K562 (cell line): ENCODE results near the gene STAB2. TPM values are rescaled to one million over a fixed set of nuclear protein-coding genes. Genes with fewer than 3 reads are reported as not detected.
A peak's percentile ranks its signal among the peaks of the same experiment; 100 is the strongest.

Experiments used
- HDAC2 ChIP-seq: fragments of 450-650 bp; IDR thresholded peaks from 2 replicates; pipeline ENCODE4 v1.6.1; 2016; ENCODE audit warnings: mild to moderate bottlenecking
- KAT7 ChIP-seq: sonication (generic); formaldehyde crosslinking; IDR thresholded peaks from 2 replicates; pipeline ENCODE4 v1.8.0; 2022; ENCODE audit warnings: missing genetic modification reagents, mild to moderate bottlenecking, borderline replicate concordance
- NFIX ChIP-seq: fragments of 250-450 bp; sonication (Bioruptor Pico); IDR thresholded peaks from 2 replicates; pipeline ENCODE4 v1.4.0; 2020; ENCODE audit warnings: low read depth, mild to moderate bottlenecking, moderate library complexity
- NRF1 ChIP-seq, 2 experiments: fragments of 450-650 bp; IDR thresholded peaks in 1 of 2; conservative IDR thresholded peaks in 1 of 2; 2 replicates each; pipeline ENCODE4 v1.6.1; 2014; ENCODE audit warnings: mild to moderate bottlenecking in 2 of 2
- RCOR1 ChIP-seq, 2 experiments: IDR thresholded peaks; 2 replicates each; pipeline ENCODE4 v1.6.1; 2012; ENCODE audit warnings: low read depth in 2 of 2, low read length in 2 of 2, borderline replicate concordance in 1 of 2, improper control_type of control experiment in 1 of 2
- RHOXF2B ChIP-seq: fragments of 250-450 bp; sonication (Bioruptor Pico); conservative IDR thresholded peaks from 2 replicates; pipeline ENCODE4 v1.5.1; 2021
- ZNF140 ChIP-seq: fragments of 250-450 bp; sonication (Bioruptor Pico); IDR thresholded peaks from 2 replicates; pipeline ENCODE4 v1.8.0; 2021; ENCODE audit warnings: moderate library complexity, mild to moderate bottlenecking, inconsistent platforms
- ZNF280A ChIP-seq: fragments of 450-650 bp; IDR thresholded peaks from 2 replicates; pipeline ENCODE4 v1.6.1; 2018; ENCODE audit warnings: mild to moderate bottlenecking, low read depth; ENCODE audit not compliant: partially characterized antibody
- ZNF551 ChIP-seq: fragments of 250-450 bp; sonication (Bioruptor Pico); IDR thresholded peaks from 2 replicates; pipeline ENCODE4 v1.5.0; 2021; ENCODE audit warnings: mild to moderate bottlenecking, moderate library complexity
- polyA plus RNA-seq, 8 experiments: library from polyadenylated mRNA; depleted of rRNA in 4 of 8; stranded (reverse) in 5 of 8; unstranded in 3 of 8; fragments of >200 nt; fragmentation: Nextera tagmentation in 2 of 8; fragmentation: Illumina TruSeq in 1 of 8; extraction: Ambion mirVana in 2 of 8; extraction: Trizol in 1 of 8; gene quantifications; 2 replicates each; pipeline versions ENCODE4 v1.2.1 to v1.2.3, GENCODE V29; 2011 to 2014; ENCODE audit warnings: inconsistent platforms in 1 of 8, missing spikeins in 1 of 8
- total RNA-seq, 7 experiments: library from RNA; depleted of rRNA in 6 of 7; stranded (reverse); fragments of >200 nt in 6 of 7; fragmentation: Illumina TruSeq in 2 of 7; extraction: Trizol in 2 of 7; gene quantifications; 2 replicates each; pipeline versions ENCODE4 v1.2.1 to v1.2.3, GENCODE V29; 2011 to 2021; ENCODE audit warnings: low replicate concordance in 1 of 7
- TF ChIP-seq, protein P1 (sequence below): IDR thresholded peaks from 2 replicates; pipeline ENCODE4 v1.6.1; 2014; ENCODE audit warnings: antibody characterized with exemption
- TF ChIP-seq, protein P2 (sequence below), 2 experiments: fragments of 250-450 bp in 1 of 2; fragments of 450-650 bp in 1 of 2; sonication (Bioruptor Pico) in 1 of 2; IDR thresholded peaks; 2 replicates each; pipeline versions ENCODE4 v1.6.1 to v1.8.0; 2016 to 2021; ENCODE audit warnings: mild to moderate bottlenecking in 2 of 2, moderate library complexity in 2 of 2, missing compliant biosample characterization in 1 of 2, missing genetic modification characterization in 1 of 2
- TF ChIP-seq, protein P3 (sequence below): fragments of 450-650 bp; IDR thresholded peaks from 2 replicates; pipeline ENCODE4 v1.6.1; 2016; ENCODE audit warnings: low read depth

Gene STAB2
- total and polyA plus RNA-seq, 9 of the 15 experiments (the other 6 are each of a cell fraction or from before 2014, with no cell fraction given) = 0.10 TPM; not detected in 8

GRCh38 chr12:103799857-103800771 is 213.0 kb downstream of the STAB2 start (continued):
- TF ChIP-seq, protein P1, sequence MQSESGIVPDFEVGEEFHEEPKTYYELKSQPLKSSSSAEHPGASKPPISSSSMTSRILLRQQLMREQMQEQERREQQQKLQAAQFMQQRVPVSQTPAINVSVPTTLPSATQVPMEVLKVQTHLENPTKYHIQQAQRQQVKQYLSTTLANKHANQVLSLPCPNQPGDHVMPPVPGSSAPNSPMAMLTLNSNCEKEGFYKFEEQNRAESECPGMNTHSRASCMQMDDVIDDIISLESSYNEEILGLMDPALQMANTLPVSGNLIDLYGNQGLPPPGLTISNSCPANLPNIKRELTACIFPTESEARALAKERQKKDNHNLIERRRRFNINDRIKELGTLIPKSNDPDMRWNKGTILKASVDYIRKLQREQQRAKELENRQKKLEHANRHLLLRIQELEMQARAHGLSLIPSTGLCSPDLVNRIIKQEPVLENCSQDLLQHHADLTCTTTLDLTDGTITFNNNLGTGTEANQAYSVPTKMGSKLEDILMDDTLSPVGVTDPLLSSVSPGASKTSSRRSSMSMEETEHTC = 0 out of 2 replicates have a peak, but pooled peaks have one; percentile 36
- TF ChIP-seq, protein P2, sequence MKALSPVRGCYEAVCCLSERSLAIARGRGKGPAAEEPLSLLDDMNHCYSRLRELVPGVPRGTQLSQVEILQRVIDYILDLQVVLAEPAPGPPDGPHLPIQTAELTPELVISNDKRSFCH (CRISPR knock-in tag; IDR thresholded peaks at IDR 0.05) = no peak
- TF ChIP-seq, protein P2 (tag; IDR thresholded peaks at IDR 0.05) = no peak
- TF ChIP-seq ZNF551 (no peak), RHOXF2B (no peak), NRF1 (conservative IDR thresholded peaks at IDR 0.05 in 1 of 2, IDR thresholded peaks at IDR 0.05 in 1 of 2) (no peak), RCOR1 (IDR thresholded peaks at IDR 0.05; ENCODE audit: borderline replicate concordance in 1 of 2, low read depth in 2 of 2, low read length in 2 of 2) (peak in 1 of 2 experiments; percentile 63; a peak in 1 of 4 replicates), HDAC2 (no peak), ZNF140 (CRISPR knock-in tag) (no peak), NFIX (peak; percentile 66), ZNF280A (no peak), KAT7 (CRISPR knock-in tag) (no peak)
- TF ChIP-seq, protein P3, sequence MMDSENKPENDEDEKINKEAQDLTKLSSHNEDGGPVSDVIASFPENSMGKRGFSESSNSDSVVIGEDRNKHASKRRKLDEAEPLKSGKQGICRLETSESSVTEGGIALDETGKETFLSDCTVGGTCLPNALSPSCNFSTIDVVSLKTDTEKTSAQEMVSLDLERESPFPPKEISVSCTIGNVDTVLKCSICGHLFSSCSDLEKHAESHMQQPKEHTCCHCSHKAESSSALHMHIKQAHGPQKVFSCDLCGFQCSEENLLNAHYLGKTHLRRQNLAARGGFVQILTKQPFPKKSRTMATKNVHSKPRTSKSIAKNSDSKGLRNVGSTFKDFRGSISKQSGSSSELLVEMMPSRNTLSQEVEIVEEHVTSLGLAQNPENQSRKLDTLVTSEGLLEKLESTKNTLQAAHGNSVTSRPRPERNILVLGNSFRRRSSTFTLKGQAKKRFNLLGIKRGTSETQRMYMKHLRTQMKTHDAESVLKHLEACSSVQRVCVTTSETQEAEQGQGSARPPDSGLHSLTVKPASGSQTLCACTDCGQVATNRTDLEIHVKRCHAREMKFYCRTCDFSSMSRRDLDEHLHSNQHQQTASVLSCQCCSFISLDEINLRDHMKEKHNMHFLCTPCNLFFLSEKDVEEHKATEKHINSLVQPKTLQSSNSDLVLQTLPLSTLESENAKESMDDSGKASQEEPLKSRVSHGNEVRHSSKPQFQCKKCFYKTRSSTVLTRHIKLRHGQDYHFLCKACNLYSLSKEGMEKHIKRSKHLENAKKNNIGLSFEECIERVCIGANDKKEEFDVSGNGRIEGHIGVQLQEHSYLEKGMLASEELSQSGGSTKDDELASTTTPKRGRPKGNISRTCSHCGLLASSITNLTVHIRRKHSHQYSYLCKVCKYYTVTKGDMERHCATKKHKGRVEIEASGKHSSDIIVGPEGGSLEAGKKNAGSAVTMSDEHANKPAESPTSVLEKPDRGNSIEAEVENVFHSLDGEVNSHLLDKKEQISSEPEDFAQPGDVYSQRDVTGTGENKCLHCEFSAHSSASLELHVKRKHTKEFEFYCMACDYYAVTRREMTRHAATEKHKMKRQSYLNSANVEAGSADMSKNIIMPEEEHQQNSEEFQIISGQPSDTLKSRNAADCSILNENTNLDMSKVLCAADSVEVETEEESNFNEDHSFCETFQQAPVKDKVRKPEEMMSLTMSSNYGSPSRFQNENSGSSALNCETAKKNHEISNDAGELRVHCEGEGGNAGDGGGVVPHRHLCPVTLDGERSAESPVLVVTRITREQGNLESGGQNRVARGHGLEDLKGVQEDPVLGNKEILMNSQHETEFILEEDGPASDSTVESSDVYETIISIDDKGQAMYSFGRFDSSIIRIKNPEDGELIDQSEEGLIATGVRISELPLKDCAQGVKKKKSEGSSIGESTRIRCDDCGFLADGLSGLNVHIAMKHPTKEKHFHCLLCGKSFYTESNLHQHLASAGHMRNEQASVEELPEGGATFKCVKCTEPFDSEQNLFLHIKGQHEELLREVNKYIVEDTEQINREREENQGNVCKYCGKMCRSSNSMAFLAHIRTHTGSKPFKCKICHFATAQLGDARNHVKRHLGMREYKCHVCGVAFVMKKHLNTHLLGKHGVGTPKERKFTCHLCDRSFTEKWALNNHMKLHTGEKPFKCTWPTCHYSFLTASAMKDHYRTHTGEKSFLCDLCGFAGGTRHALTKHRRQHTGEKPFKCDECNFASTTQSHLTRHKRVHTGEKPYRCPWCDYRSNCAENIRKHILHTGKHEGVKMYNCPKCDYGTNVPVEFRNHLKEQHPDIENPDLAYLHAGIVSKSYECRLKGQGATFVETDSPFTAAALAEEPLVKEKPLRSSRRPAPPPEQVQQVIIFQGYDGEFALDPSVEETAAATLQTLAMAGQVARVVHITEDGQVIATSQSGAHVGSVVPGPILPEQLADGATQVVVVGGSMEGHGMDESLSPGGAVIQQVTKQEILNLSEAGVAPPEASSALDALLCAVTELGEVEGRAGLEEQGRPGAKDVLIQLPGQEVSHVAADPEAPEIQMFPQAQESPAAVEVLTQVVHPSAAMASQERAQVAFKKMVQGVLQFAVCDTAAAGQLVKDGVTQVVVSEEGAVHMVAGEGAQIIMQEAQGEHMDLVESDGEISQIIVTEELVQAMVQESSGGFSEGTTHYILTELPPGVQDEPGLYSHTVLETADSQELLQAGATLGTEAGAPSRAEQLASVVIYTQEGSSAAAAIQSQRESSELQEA = no peak
